H1 (cell line): ENCODE measurements around the gene MYRIP. TPM values are rescaled to one million over a fixed set of nuclear protein-coding genes. Genes with fewer than 3 reads are reported as not detected.

Experiments used
- CTCF ChIA-PET: fragments of 300-600 bp; sonication (Branson Sonifier 250); formaldehyde crosslinking; loops from one replicate; lab custom pipeline; 2021; ENCODE audit not compliant: partially characterized antibody; lab: Charles Lee
- POLR2A ChIA-PET: fragments of 300-600 bp; sonication (Branson Sonifier 250); formaldehyde crosslinking; loops from one replicate; lab custom pipeline; 2021; ENCODE audit warnings: inconsistent platforms; ENCODE audit not compliant: partially characterized antibody; lab: Charles Lee
- DNase-seq, 2 experiments: peaks; one replicate each; pipeline versions ENCODE4 v3.0.0 to v3.0.0-alpha.2; 2010 to 2022; ENCODE audit warnings: low spot score in 2 of 2, low read depth in 1 of 2, mixed read lengths in 1 of 2
- FAIRE-seq: peaks from 2 replicates; lab custom pipeline; 2011; peaks lifted over from hg19 to GRCh38; lab: Jason Lieb, UNC
- H2AFZ ChIP-seq: 2 replicates; pipeline ENCODE4 v1.8.1; 2012; ENCODE audit warnings: low read length, inconsistent platforms
- H2AK5ac ChIP-seq: 2 replicates; pipeline ENCODE4 v1.6.1; 2013; ENCODE audit warnings: low read depth, low read length
- H2BK120ac ChIP-seq: replicated peaks from 2 replicates; pipeline ENCODE3; 2013; ENCODE audit warnings: low read depth, low read length, inconsistent platforms
- H2BK12ac ChIP-seq: 2 replicates; pipeline ENCODE4 v1.6.1; 2013; ENCODE audit warnings: low read depth, low read length
- H2BK15ac ChIP-seq: 2 replicates; pipeline ENCODE4 v1.6.1; 2013; ENCODE audit warnings: low read length
- H2BK20ac ChIP-seq: 2 replicates; pipeline ENCODE4 v1.6.1; 2013; ENCODE audit warnings: low read length
- H2BK5ac ChIP-seq: 2 replicates; pipeline ENCODE4 v1.6.1; 2013; ENCODE audit warnings: low read depth, low read length
- H3K14ac ChIP-seq: 2 replicates; pipeline ENCODE4 v1.6.1; 2013; ENCODE audit warnings: inconsistent platforms; ENCODE audit not compliant: insufficient read length
- H3K18ac ChIP-seq: 2 replicates; pipeline ENCODE4 v1.6.1; 2013; ENCODE audit warnings: low read length; ENCODE audit errors: extremely low read depth
- H3K23ac ChIP-seq: 2 replicates; pipeline ENCODE4 v1.6.1; 2013; ENCODE audit warnings: inconsistent platforms; ENCODE audit not compliant: insufficient read length
- H3K23me2 ChIP-seq: 2 replicates; pipeline ENCODE4 v1.6.1; 2013; ENCODE audit warnings: low read depth, low read length
- H3K27ac ChIP-seq: 2 replicates; pipeline ENCODE4 v1.6.1; 2011; ENCODE audit warnings: low read depth, low read length, inconsistent platforms
- H3K27me3 ChIP-seq, 4 experiments: replicated peaks in 1 of 4; 1 replicate in 1 of 4; 2 replicates in 3 of 4; pipeline versions ENCODE4 v1.6.1 to v1.8.1; 2011 to 2013; ENCODE audit warnings: low read length in 3 of 4, mild to moderate bottlenecking in 3 of 4, inconsistent platforms in 2 of 4, mixed read lengths in 2 of 4, moderate library complexity in 1 of 4; ENCODE audit not compliant: control insufficient read depth in 3 of 4, insufficient read depth in 3 of 4; ENCODE audit errors: extremely low read depth in 1 of 4
- H3K36me3 ChIP-seq, 4 experiments: 2 replicates each; pipeline versions ENCODE4 v1.6.1 to v1.8.1; 2011 to 2013; ENCODE audit warnings: mild to moderate bottlenecking in 4 of 4, low read length in 3 of 4, moderate library complexity in 2 of 4, control low read depth in 1 of 4, inconsistent platforms in 1 of 4; ENCODE audit not compliant: insufficient read depth in 4 of 4, control insufficient read depth in 2 of 4
- H3K4ac ChIP-seq: replicated peaks from 2 replicates; pipeline ENCODE3; 2013; ENCODE audit warnings: low read length, low read depth, mixed read lengths, inconsistent platforms; ENCODE audit not compliant: insufficient read length
- H3K4me1 ChIP-seq, 4 experiments: replicated peaks in 1 of 4; 1 replicate in 1 of 4; 2 replicates in 3 of 4; pipeline versions ENCODE4 v1.6.1 to v1.8.1; 2011 to 2013; ENCODE audit warnings: low read length in 3 of 4, inconsistent platforms in 2 of 4, mixed read lengths in 1 of 4; ENCODE audit not compliant: insufficient read depth in 4 of 4, control insufficient read depth in 3 of 4
- H3K4me2 ChIP-seq, 2 experiments: 2 replicates each; pipeline versions ENCODE4 v1.6.1 to v1.8.1; 2011 to 2013; ENCODE audit warnings: low read depth in 2 of 2, low read length in 2 of 2, control low read depth in 1 of 2, inconsistent platforms in 1 of 2, mild to moderate bottlenecking in 1 of 2; ENCODE audit not compliant: insufficient read depth in 1 of 2
- H3K4me3 ChIP-seq, 4 experiments: fragments of 200-600, 300-600 bp in 1 of 4; sonication (generic), shearing (Covaris generic), sonication (Bioruptor Twin) in 1 of 4; 2 replicates each; pipeline versions ENCODE4 v1.5.1 to v1.8.1; 2011 to 2016; ENCODE audit warnings: low read length in 4 of 4, low read depth in 3 of 4, control low read depth in 2 of 4, inconsistent platforms in 2 of 4, mild to moderate bottlenecking in 2 of 4, mixed read lengths in 1 of 4, moderate library complexity in 1 of 4; ENCODE audit not compliant: insufficient read depth in 2 of 4; ENCODE audit errors: extremely low read depth in 1 of 4
- H3K56ac ChIP-seq: replicated peaks from 2 replicates; pipeline ENCODE3; 2013; ENCODE audit warnings: low read depth, mild to moderate bottlenecking, mixed read lengths, low read length, inconsistent platforms; ENCODE audit not compliant: insufficient read length
- H3K79me1 ChIP-seq: 2 replicates; pipeline ENCODE4 v1.6.1; 2013; ENCODE audit warnings: low read depth, low read length, control low read depth
- H3K79me2 ChIP-seq, 2 experiments: 2 replicates each; pipeline versions ENCODE4 v1.6.1 to v1.8.1; 2012 to 2013; ENCODE audit warnings: low read length in 2 of 2, mild to moderate bottlenecking in 2 of 2, inconsistent platforms in 1 of 2; ENCODE audit not compliant: insufficient read depth in 2 of 2, control insufficient read depth in 1 of 2
- H3K9ac ChIP-seq, 4 experiments: replicated peaks in 1 of 4; 1 replicate in 1 of 4; 2 replicates in 3 of 4; pipeline versions ENCODE4 v1.6.1 to v1.8.1; 2011 to 2013; ENCODE audit warnings: low read depth in 3 of 4, low read length in 3 of 4, control low read depth in 2 of 4, mild to moderate bottlenecking in 2 of 4, moderate library complexity in 2 of 4, inconsistent platforms in 1 of 4; ENCODE audit errors: extremely low read depth in 1 of 4
- H3K9me3 ChIP-seq, 2 experiments: 2 replicates each; pipeline versions ENCODE4 v1.6.1 to v1.8.1; 2012 to 2013; ENCODE audit warnings: mild to moderate bottlenecking in 2 of 2, moderate library complexity in 2 of 2, control low read depth in 1 of 2, inconsistent platforms in 1 of 2, low read depth in 1 of 2, low read length in 1 of 2, mixed read lengths in 1 of 2; ENCODE audit not compliant: insufficient read depth in 2 of 2
- H4K20me1 ChIP-seq, 2 experiments: replicated peaks in 1 of 2; 2 replicates each; pipeline versions ENCODE3 to v1.8.1; 2011 to 2013; ENCODE audit warnings: inconsistent platforms in 2 of 2, low read length in 2 of 2, mild to moderate bottlenecking in 1 of 2; ENCODE audit not compliant: insufficient read depth in 2 of 2, control insufficient read depth in 1 of 2
- H4K5ac ChIP-seq: 2 replicates; pipeline ENCODE4 v1.6.1; 2013; ENCODE audit warnings: low read length, low read depth, mixed read lengths, inconsistent platforms; ENCODE audit not compliant: insufficient read length
- H4K8ac ChIP-seq: 2 replicates; pipeline ENCODE4 v1.8.0; 2013; ENCODE audit warnings: mild to moderate bottlenecking, moderate library complexity, low read length, inconsistent platforms; ENCODE audit not compliant: insufficient read depth; ENCODE audit errors: extremely low read depth
- H4K91ac ChIP-seq: replicated peaks from 2 replicates; pipeline ENCODE3; 2013; ENCODE audit warnings: low read length, mixed read lengths, inconsistent platforms; ENCODE audit not compliant: insufficient read length
- CBX8 ChIP-seq: fragments of 300-800, 300-1000 bp; sonication (generic); IDR thresholded peaks from 2 replicates; pipeline ENCODE4 v1.7.1; 2016; ENCODE audit warnings: low read depth, low read length, borderline replicate concordance
- CTBP2 ChIP-seq: IDR thresholded peaks from 2 replicates; pipeline ENCODE4 v1.7.0; 2011; ENCODE audit warnings: borderline replicate concordance, mild to moderate bottlenecking, moderate library complexity, mixed read lengths, low read length; ENCODE audit not compliant: insufficient read depth, insufficient read length
- CTCF ChIP-seq, 3 experiments: IDR thresholded peaks; 1 replicate in 2 of 3; 2 replicates in 1 of 3; pipeline versions ENCODE4 v1.5.1 to v1.6.1; 2011; ENCODE audit warnings: low read length in 3 of 3, mild to moderate bottlenecking in 3 of 3, inconsistent platforms in 2 of 3, low read depth in 1 of 3, moderate library complexity in 1 of 3; ENCODE audit not compliant: insufficient read depth in 1 of 3; ENCODE audit errors: control extremely low read depth in 1 of 3
- JUND ChIP-seq: IDR thresholded peaks from 2 replicates; pipeline ENCODE4 v1.6.1; 2011; ENCODE audit warnings: mild to moderate bottlenecking, improper control_type of control experiment, low read length
- RNF2 ChIP-seq: fragments of 200-900, 300-1000 bp; sonication (generic); IDR thresholded peaks from 2 replicates; pipeline ENCODE4 v1.7.1; 2016; ENCODE audit warnings: borderline replicate concordance, low read depth, mild to moderate bottlenecking, antibody characterized with exemption, low read length; ENCODE audit not compliant: poor library complexity, severe bottlenecking; ENCODE audit errors: missing control alignments
- RXRA ChIP-seq: IDR thresholded peaks from 2 replicates; pipeline ENCODE4 v1.6.1; 2011; ENCODE audit warnings: low read depth, mild to moderate bottlenecking, low read length, moderate library complexity; ENCODE audit not compliant: insufficient read depth
- SIRT6 ChIP-seq: IDR thresholded peaks from one replicate; pipeline ENCODE4 v1.7.1; 2012; ENCODE audit warnings: low read length, inconsistent platforms
- SUZ12 ChIP-seq: fragments of 200-600 bp; sonication (generic); IDR thresholded peaks from 2 replicates; pipeline ENCODE4 v1.6.1; 2012; ENCODE audit warnings: mild to moderate bottlenecking, inconsistent platforms, low read length, moderate library complexity, mixed read lengths
- WGBS, 2 experiments: shearing (Covaris generic) in 1 of 2; methylation state at CpG; one replicate each; pipeline versions ENCODE4 v1.1.6 to v1.1.7; 2013 to 2015; ENCODE audit warnings: low lambda C conversion rate in 2 of 2, mixed read lengths in 2 of 2, inconsistent platforms in 1 of 2, low coverage in 1 of 2, missing lambda C conversion rate in 1 of 2; ENCODE audit not compliant: insufficient replicate concordance in 2 of 2, insufficient coverage in 1 of 2, insufficient read length in 1 of 2; ENCODE audit errors: extremely low coverage in 1 of 2, missing lambda C conversion rate in 1 of 2; 5-methylcytosine and 5-hydroxymethylcytosine counted together
- polyA plus RNA-seq, 7 experiments: library from polyadenylated mRNA; depleted of rRNA in 3 of 7; stranded (reverse) in 5 of 7; unstranded in 2 of 7; fragments of >200 nt in 5 of 7; fragments of 200-250 nt in 2 of 7; gene quantifications; 1 replicate in 5 of 7; 2 replicates in 1 of 7; 4 replicates in 1 of 7; pipeline versions ENCODE4 v1.2.1 to v1.2.3, GENCODE V29; 2011 to 2013; ENCODE audit warnings: missing spikeins in 2 of 7, mixed read lengths in 2 of 7
- total RNA-seq: library from RNA; stranded (reverse); fragmentation: NEBNext Ultra II Directional; extraction: Animal tissue kit (Norgen Biotek cat#: 25700); gene quantifications from 2 replicates; pipeline ENCODE4 v1.2.1, GENCODE V29; 2021
- TF ChIP-seq, protein P1 (sequence below): IDR thresholded peaks from 2 replicates; pipeline ENCODE4 v1.6.1; 2012; ENCODE audit warnings: low read length, inconsistent platforms

The MYRIP gene
- total and polyA plus RNA-seq, 2 of the 8 experiments (the other 6 are each of a cell fraction or from before 2014, with no cell fraction given), result 0.54 to 4.3 TPM

DNA sequence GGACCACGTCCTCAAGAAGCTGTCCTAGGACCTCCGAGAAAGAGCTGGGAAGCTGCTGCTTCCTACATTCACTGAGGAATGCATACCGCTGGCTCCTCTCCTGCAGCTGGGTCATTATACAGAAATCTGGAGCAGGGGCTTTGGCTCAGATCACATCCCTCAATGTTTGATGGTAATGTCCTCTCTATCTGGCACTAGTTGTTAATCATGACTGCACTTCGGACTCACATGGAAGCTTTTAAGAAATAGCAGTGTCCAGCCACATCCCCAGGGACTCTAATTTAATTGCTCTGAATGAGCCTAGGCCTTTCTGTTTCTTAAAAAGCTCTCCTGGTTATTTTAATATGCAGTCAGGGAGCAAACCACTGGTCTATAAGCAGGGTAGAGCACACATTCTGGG is 25.7 kb upstream of the MYRIP start:
- H3K4me3 ChIP-seq, result no peak overlapping the region
- DNase-seq, result no peak
- FAIRE-seq, result no peak
- H3K27me3 ChIP-seq, result no peaks in the 10 kb centered on the region
- CTCF ChIA-PET, result interaction anchor here (0.6 to 1.6 kb wide), 3 partner anchors 16 to 241 kb away, joined by 3 to 4 read pairs (median 3); no protein-coding TSS in a partner anchor
- H3K23ac ChIP-seq, result no peak overlapping the region
- no peak overlapping the region for H4K91ac ChIP-seq
- H3K14ac ChIP-seq, result no peak overlapping the region
- WGBS, 2 experiments, result 87% methylated on average over 4 of the region's 4 CpGs; no CpG with 5 or more reads in 1 of the 2 experiments
- no peaks in the 10 kb centered on the region for H3K36me3 ChIP-seq
- H4K8ac ChIP-seq, result no peak overlapping the region
- POLR2A ChIA-PET, result interaction anchor here (0.9 kb wide), 1 partner anchor 296 kb away, joined by 3 read pairs; no protein-coding TSS in a partner anchor
- no peaks in the 10 kb centered on the region for H3K79me2 ChIP-seq
- H3K4ac ChIP-seq, result no peak overlapping the region
- no peak overlapping the region for H3K9ac ChIP-seq
- peaks cover 2% of the 10 kb centered on the region; the same call in 1 of the 2 replicates for H3K23me2 ChIP-seq
- no peak overlapping the region for H3K18ac ChIP-seq
- H2BK12ac ChIP-seq, result no peak overlapping the region
- no peaks in the 10 kb centered on the region for H3K4me1 ChIP-seq
- peaks cover 5 to 11% of the 10 kb centered on the region in 2 experiments for H3K9me3 ChIP-seq
- H2AK5ac ChIP-seq, result no peak overlapping the region
- no peak overlapping the region for H2BK120ac ChIP-seq
- H4K5ac ChIP-seq, result no peak overlapping the region
- no peak overlapping the region for H2BK15ac ChIP-seq
- H3K56ac ChIP-seq, result no peak overlapping the region
- H2AFZ ChIP-seq, result no peak overlapping the region
- no peaks in the 10 kb centered on the region for H4K20me1 ChIP-seq
- H3K4me2 ChIP-seq, result no peak overlapping the region
- no peak overlapping the region for H2BK5ac ChIP-seq
- no peak overlapping the region for H3K27ac ChIP-seq
- no peaks in the 10 kb centered on the region for H3K79me1 ChIP-seq
- H2BK20ac ChIP-seq, result no peak overlapping the region
- no peak for TF ChIP-seq RNF2
- TF ChIP-seq, protein P1, sequence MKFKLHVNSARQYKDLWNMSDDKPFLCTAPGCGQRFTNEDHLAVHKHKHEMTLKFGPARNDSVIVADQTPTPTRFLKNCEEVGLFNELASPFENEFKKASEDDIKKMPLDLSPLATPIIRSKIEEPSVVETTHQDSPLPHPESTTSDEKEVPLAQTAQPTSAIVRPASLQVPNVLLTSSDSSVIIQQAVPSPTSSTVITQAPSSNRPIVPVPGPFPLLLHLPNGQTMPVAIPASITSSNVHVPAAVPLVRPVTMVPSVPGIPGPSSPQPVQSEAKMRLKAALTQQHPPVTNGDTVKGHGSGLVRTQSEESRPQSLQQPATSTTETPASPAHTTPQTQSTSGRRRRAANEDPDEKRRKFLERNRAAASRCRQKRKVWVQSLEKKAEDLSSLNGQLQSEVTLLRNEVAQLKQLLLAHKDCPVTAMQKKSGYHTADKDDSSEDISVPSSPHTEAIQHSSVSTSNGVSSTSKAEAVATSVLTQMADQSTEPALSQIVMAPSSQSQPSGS, result no peak
- TF ChIP-seq RXRA, result no peak
- TF ChIP-seq SUZ12, result no peak
- TF ChIP-seq CTCF (IDR thresholded peaks at IDR 0.05; ENCODE audit: control extremely low read depth in 1 of 3, insufficient read depth in 1 of 3, low read depth in 1 of 3, low read length in 3 of 3), result no peak
- TF ChIP-seq CTBP2, result no peak
- TF ChIP-seq CBX8, result no peak
- TF ChIP-seq SIRT6, result no peak
- no peak for TF ChIP-seq JUND
